ENCODE measurements around the gene MS4A10.
A peak's percentile ranks its signal among the peaks of the same experiment; 100 is the strongest.

The MS4A10 gene

DNA sequence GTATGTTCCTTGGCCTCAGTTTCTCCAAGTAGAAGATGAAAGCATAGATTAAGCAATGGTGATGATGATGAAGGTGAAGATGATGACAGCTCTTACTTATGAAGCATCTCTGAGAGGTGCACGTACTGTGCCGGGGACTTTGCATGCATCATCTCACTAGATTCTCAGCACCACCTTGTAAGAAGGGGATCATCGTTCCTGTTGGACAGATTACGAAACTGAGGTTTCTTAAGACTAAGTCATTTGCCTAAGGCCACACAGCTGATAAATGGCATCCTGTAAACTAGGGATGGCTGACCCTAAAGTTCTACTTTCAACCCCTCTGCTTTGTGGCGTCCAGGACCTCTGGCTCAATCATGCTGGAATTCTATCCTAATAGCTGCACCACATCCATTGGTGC lies 19.8 kb upstream of the MS4A10 start:
- no peak for DNase-seq (ENCODE audit: low read depth)

DNA sequence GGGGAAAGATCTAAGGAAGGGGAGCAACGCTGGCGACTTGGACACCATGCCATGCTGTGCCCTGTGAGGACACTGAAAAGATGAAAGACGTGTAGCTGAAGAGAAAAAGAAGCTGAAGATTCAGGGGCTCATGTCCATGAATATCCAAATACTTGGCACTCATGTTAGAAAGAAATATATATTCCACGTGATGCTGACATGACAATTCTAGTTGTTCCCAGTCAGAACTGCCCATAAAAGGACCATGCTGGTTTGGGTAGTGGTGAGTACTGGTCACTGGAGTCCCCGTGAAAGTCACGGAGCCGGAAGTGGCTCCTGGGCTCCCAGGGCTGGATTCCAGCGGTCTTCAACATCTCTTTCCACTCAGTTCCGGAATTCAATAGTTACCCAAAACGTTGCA lies 18.6 kb upstream of the MS4A10 start:
- DNase-seq (ENCODE audit: low read depth), result no peak

DNA sequence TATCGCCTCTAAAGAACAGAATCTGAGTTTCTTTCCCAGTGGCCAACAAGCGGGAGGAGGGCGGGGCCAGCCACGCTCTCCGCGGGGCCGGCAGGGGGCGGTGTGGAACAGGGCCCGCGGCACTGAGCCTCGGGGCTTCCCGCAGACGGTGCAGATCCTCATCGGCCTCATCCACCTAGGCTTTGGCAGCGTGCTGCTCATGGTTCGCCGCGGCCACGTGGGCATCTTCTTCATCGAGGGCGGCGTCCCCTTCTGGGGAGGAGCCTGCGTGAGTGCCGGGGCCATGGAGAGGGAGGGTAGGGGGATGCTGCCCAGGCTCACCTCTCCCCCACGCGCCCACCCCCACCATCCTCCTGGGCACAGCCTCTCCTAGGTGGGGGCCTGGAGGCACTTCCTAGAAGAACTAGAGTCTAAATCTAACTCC lies 17.7 kb upstream of the MS4A10 start:
- no peak for DNase-seq (ENCODE audit: low read depth)

DNA sequence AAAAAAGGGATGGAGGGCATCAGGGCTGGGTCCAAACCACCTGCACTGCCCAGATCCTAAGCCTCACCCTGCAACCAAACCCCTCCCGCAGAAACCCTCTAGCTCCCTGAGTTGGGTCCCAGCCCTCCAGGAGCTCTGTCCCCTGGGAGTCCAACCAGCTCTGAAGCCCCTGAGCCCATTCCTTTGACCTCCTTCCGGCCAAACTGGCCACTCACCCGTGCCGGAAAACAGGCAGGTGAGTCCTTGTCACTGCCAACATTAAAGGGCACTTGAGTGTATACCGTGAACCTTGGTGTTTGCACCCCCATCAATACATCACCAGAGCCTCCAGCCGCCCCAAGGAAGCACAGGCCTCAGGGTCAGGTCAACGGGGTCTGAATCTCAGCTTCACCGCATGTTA lies 16.9 kb upstream of the MS4A10 start:
- no peak for DNase-seq (ENCODE audit: low read depth)

DNA sequence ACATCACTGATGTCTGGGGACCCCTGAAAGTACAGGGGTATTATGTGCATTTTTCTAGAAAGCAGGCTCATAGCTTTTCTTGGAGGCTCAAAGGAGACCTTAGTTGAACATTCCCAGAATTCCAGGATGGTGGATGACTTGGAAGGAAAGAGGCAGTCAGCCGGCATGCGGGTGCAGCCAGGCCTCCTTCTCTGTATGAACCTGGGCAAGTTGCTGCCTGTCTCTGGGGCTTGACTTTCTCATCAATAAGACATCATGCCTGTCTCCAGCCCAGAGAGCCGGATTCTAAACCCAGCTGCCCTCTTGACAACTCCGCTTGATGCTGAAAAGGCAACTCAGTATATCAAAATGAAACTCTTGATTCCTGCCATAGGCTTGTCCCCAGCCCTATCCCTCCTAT lies 15.9 kb upstream of the MS4A10 start:
- DNase-seq (ENCODE audit: low read depth), result no peak

DNA sequence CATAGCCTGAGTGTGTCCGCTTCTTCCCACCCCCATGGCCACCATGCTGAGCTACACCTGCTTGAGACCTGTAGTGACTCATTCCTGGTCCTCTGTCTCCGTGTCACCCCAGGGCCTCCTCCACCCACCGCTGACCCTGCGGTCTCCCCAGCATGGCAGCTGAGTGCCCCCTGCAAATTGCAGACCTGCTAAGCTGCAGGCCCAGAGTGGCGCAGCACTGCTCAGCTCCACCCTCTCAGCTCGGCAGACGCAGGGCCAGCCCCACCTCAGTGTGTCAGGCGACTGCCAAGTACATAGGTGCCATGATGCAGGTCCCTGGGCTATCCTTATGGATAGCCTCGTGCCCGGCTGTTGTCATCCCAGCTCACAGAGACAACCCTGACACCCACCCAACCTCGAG lies 15.3 kb upstream of the MS4A10 start:
- DNase-seq (ENCODE audit: low read depth), result no peak

DNA sequence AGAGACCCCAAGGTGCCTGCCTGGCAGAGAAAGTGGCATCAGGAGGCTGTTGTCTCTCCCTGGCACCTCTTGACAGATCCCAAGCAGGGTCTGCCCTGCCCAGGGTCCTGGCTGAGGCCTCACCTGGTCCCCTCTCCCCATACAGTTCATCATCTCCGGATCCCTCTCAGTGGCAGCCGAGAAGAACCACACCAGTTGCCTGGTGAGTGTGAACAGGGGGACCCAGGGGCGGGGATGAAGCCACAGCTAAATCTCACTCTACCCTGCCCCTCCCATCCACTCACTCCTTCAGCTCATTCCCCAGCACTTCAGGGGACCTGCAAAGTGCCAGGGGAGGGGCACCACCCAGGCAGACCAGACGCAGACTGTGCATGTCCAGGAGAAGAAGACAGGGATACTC lies 14.0 kb upstream of the MS4A10 start:
- no peak for DNase-seq (ENCODE audit: low read depth)

DNA sequence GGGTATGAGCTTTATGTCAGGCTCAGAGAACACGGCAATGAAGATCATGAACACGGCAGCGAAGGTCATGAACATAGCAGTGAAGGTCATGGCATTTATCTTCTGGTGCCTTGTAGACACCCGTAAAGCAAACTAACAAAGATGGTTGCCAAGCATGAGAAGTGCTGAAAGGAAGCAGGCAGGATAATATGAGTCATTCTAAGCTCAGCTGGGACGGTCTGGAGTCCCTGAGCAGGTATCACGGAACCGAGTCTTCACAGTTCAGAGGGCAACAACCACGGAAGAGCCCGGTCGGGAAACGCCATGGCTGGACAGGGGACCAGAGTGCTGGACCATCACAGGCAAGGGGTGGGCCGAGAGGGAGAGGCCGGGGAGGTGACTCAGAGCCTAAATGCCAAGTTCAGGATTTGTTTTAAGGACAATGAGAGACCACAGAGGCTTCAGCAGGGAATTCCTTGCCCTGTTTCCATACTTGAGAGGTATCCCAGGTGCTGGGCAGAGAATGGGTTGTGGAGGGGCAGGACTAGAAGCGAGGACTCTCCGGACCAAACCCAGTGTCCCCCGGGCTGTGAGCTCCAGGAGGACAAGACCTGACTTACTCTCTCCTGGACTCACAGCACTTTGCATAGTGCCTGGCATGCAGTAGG lies 13.1 kb upstream of the MS4A10 start:
- no peak for DNase-seq (ENCODE audit: low read depth)

DNA sequence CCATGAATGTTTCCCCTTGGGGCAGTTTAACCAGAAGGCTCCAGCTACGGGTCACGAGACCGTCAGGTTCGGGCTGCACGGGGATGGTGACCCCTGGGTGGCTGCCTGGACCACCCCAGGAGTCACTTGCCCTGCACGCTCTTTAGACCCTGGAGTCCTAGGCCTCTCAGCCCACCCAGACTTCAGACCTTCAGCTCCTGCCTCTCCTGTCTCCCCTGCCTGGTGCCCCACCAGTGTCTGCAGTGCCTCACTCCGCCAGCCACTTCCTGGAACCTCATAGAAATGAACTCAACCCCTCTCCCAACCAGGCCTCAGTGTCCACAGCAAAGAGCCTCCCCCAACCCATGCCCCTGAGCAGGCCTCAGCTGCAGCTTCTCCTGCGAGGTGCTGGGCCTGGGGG lies 12.5 kb upstream of the MS4A10 start:
- DNase-seq (ENCODE audit: low read depth), result no peak

DNA sequence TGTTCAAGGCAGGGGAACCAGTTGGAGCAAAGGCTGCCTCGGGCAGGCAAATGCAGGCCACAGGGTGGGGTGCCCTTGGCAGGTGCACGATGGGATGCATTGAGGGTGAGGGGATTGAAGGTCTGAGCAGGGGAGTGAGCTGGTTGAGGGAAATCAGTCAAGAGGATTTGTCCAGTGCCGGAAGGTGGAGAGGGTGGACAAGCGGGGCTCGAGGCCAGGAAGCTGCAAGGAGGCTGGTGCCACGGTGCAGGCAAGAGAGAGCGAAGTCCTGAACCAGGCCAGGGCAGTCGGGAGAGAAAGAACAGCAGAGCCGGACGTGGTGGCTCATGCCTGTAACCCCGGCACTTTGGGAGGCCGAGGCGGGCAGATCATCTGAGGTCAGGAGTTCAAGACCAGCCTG lies 10.4 kb upstream of the MS4A10 start:
- no peak for DNase-seq (ENCODE audit: low read depth)

DNA sequence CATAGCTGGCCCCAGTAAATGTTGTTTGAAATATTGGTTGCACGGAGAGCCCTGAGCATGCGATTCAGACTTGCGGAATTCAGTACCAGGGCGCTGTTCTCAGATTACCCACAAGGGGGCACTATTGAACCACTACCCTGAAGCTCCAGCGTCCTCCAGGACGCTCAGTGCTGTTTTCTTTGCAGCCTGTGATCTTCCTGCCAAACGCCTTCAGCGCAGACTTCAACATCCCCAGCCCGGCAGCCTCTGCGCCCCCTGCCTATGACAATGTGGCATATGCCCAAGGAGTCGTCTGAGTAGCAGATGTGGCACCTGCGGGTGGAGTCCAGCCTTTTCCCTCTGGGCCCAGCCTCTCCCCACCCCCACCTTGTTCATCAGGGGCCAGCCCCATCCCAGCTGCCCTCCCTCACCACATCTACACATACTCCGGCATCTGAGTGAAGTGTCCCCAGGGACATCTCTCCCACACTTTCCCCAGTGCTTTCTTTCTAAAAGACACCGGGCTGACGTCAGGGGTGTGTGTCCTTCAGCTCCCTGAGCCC lies 9.6 kb upstream of the MS4A10 start:
- peak; percentile 59 for DNase-seq (ENCODE audit: low read depth)

DNA sequence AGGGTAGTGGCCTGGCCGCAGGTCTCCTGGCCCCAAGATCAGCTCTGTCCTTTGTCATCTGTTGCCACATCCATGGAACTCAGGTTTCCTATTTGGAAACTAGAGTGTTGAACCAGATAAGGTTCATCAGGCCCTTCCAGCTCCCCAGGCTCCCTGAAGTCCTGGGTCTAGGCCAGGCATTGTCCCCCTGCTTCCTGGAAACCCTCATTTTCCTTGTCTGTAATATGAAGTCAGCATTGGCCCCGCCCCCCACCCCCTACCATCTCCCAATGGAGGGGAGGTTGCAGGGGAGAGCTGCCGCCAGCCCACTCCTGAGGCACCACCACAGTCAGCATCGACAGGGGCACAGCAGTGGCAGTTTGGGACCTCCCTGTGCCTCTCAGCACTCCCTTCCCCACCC lies 9.0 kb upstream of the MS4A10 start:
- DNase-seq (ENCODE audit: low read depth), result no peak

DNA sequence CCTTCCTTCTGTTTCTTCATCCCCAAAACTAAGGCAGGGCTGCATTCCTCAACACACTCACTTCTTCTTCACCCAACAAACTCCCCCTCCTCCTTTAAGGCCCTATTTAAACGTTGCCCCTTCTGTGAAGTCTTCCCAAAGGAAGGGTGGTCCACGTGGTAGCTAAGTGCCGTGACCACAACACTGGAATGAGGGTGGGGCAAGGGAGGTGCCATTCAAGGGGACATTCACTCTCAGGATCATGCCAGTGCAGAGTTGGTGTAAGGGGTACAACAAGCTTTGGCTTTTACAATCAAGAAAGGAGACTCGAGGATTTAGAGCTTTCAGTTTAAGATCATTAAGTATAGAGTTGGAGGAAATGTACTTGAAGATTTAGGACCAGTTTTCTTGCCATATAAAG lies 8.0 kb upstream of the MS4A10 start:
- no peak for DNase-seq (ENCODE audit: low read depth)

DNA sequence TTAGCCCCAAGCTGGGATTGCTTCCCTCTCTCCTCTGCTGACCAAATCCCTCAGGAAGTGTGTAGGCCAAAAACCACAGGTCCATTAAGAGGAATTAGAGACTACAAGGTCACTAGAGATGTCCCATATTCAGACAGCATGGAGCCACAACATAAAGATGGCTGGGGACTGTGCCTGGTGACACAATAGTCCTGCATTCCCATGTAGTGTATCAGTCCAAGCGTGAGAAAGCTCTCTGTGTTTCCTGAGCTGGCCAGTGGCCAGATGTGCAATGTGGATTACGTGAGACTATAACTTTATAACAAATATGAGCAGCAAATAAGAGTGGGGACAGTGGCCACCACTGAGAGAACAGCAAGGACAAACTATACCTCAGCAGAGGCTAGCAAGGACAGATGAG lies 7.6 kb upstream of the MS4A10 start:
- DNase-seq (ENCODE audit: low read depth), result no peak

DNA sequence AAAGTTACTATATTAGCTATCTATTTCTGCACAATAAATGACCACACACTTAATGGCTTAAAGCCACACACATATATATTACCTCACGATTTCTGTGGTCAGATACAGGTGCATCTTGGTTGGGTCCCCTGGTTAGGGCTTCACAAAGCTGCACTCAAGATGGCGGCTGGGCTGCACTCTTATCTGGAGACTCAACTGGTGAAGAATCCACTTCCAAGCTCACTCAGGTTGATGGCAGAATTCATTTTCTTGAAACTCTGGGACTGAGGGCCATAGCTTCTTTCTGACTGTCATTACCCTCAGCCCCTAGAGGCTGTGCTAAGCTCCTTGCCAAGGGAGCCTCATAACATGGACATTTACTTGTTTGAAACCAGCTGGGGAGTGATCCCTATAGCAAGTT lies 5.1 kb upstream of the MS4A10 start:
- no peak for DNase-seq (ENCODE audit: low read depth)

DNA sequence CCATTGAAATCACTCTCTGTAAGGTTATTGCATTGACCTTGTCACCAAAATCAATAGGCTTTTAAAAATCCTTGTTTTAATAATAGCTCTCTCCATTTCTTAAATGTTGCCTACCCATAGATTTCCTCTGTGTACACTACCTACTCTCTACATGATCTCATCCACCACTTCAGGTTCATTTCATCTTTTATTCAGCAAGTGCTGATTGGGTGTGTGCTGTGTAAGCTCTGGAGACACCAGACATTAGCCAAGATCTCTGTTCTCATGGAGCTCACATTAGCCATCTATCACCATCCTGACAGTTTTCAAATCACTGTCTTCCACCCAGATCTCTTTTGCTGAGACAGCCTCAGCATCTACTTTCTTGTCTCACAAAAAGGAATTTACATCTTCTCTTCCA lies 4.4 kb upstream of the MS4A10 start:
- no peak for DNase-seq (ENCODE audit: low read depth)

DNA sequence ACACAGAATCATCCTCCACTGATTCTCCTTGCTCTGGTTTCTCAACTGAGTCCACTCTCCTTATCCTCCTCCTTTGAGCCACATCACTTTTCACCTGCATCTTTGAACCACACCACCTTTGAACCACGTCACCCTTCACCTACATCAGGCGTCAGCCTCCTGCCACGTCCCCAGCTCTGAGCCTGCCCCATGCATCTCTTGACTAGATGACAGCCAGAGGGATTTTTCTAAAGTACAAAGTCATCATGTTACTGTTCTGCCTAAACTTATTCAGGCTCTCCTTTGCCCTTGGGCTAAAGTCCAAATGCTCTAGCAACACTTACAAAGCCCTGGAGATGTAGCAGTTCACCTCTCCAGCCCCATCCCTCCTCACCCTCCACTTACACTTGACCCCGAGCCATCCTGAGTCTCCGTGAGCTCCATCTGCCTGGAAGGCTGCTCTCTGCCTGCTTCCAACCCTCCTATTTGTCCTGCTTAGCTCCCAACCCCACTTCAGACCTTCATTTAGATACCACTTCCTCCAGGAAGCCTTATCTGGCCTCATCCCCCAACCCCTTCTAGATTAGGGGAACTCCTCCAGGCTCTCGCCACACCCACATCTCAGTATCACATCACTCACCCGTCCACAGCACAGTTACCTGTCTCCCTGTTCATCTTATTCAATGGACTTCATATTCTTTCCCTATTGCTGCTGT lies 3.7 kb upstream of the MS4A10 start:
- DNase-seq (ENCODE audit: low read depth), result no peak

DNA sequence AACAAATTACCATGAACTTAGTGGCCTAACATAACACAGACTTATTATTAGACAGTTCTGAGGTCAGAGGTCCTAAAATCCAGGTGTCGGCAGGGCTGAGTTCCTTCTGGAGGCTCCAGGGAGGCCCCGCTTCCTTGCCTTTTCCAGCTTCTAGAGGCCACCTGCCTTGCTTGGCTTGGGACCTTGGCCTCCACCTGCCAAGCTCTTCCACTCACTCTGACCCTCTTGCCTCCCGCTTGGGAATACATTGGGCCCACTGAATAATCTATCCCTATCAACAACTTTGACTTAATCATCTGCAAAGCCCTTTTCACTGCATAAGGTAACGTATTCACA lies 3.2 kb upstream of the MS4A10 start:
- no peak for DNase-seq (ENCODE audit: low read depth)

DNA sequence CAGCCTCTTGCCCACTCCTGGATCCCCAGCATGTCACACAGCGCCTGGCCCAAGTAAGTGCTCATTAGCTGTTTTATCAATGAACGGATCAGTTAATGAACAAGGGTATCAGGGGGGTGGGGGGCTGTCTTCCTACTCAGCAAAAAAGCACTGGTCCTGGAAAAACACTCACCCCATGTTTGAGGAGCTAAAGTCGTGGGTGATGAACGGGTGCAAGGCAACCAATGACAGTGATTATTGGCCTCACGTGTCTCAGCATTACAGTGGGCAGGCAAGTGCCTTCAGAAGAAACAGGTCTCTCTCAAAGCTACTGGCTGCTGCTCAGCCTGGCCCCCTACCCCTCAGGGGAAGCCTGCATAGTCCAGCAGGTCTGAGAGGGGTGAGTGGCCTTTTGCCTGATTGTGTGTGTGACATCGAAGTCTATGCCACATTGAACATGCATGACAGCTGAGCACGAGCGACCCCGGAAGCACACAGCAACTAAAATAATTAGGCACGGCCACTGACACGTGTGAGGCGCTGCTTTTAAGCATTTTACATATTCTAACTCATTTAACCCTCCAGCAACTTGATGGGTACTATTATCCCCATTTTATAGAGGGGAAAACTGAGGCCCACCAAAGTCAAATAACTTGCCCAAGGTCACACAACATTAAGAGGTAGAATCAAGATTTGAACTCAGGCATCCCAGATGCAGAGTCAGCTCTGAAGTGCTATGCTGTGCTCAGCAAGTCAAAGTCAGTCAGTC lies 2.6 kb upstream of the MS4A10 start:
- no peak for DNase-seq (ENCODE audit: low read depth)

DNA sequence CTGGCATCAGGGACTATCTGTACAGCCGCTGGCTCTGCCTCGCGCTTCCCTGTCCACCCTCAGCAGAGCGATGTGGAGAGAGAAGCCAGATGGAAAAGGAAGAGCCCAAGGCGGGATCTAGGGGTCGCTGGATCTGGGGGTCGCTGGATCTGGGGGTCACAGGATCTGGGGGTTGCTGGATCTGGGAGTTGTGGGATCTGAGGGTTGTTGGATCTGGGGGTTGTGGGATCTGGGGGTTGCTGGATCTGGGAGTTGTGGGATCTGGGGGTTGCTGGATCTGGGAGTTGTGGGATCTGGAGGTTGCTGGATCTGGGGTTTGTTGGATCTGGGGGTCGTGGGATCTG lies 2.0 kb upstream of the MS4A10 start:
- DNase-seq (ENCODE audit: low read depth), result no peak

DNA sequence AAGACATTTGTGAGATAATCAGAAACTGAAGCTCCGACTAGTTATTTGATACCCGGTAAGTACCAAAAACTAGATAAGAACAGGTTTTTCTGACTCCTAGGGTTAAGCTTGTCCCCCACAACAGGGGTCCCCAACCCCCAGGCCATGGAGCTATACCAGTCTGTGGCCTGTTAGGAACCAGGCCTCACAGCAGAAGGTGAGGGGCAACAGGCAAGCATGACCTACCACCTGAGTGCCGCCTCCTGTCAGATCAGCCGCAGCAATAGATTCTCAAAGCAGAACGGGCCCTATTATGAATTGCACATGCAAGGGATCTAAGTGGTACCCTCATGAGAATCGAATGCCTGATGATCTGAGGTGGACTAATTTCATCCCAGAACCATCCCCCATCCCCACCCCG lies 1.2 kb upstream of the MS4A10 start:
- no peak for DNase-seq (ENCODE audit: low read depth)

DNA sequence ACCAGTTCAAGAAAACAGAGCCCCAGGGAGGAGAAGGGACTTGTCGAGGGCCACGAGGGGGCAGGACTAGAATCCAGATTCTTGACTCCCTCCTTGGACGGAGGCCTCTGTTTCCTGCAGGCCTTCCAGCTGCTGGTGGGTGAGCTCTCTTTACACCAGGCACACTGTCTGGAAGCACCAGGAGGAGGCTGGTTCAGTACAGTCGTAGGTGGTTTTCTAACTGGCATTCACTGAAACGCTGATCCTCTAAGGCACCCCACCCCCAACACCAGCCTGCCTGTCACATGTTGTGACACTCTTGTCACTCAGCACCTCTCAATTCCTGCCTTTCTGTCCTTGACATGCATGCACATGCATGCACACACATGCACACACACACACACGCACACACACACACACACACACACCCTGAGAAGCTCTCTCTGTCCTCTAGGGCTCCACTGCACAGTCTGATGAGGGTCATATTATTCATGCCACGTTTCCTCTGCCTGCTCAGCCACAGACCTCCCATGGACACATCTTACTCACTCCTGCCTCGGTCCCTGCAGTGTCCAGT lies 751 bp downstream of the MS4A10 start:
- no peak for DNase-seq (ENCODE audit: low read depth)
